Measurements from ENCODE around the gene GPS2.

GPS2 gene

GRCh38 chr17:7306911-7307685 lies 8.1 kb downstream of the GPS2 start, which contains the start of gene EIF5A (continued):
- TF ChIP-seq ZBTB11 (tag by site-specific recombination; conservative IDR thresholded peaks at IDR 0.05; ENCODE audit: low read depth) (no peak), SP3 (tag by site-specific recombination; IDR thresholded peaks at IDR 0.05) (peak; percentile 88), ZNF138 (tag by site-specific recombination; IDR thresholded peaks at IDR 0.05; ENCODE audit: borderline replicate concordance) (no peak), ZNF280D (tag by site-specific recombination; IDR thresholded peaks at IDR 0.05) (no peak), ZNF341 (tag by site-specific recombination; IDR thresholded peaks at IDR 0.05; ENCODE audit: low read depth) (peak; percentile 54), KLF17 (tag by site-specific recombination; IDR thresholded peaks at IDR 0.05) (no peak), SCRT2 (tag by site-specific recombination; IDR thresholded peaks at IDR 0.05) (no peak), ZNF366 (tag by site-specific recombination; conservative IDR thresholded peaks at IDR 0.05) (no peak), REST (tag by site-specific recombination; IDR thresholded peaks at IDR 0.05) (no peak), ZNF416 (tag by site-specific recombination; IDR thresholded peaks at IDR 0.05) (no peak), ZFP37 (tag by site-specific recombination; IDR thresholded peaks at IDR 0.05) (no peak)

- Histone ChIP-seq H3K9me3 (ENCODE audit: control insufficient read depth, insufficient read depth, low read depth, low read length) (no peaks in the 10 kb centered on the region), H3K36me3 (ENCODE audit: control insufficient read depth in 2 of 2, insufficient read depth in 1 of 2, low read length in 2 of 2) (peaks cover 0 to 2% of the 10 kb centered on the region in 2 experiments; a peak in 2 of 3 replicates), H3K4me3 (ENCODE audit: low read depth, low read length) (no peak overlapping the region), H3K4me1 (ENCODE audit: control insufficient read depth, insufficient read depth, low read length) (peaks cover 3% of the 10 kb centered on the region), H3K27ac (ENCODE audit: extremely low read depth, low read depth, low read length) (no peak overlapping the region)
- ChIA-PET CTCF (interaction anchor here (0.6 to 2.6 kb wide), 6 partner anchors 8 to 103 kb away, joined by 3 to 30 read pairs (median 4); partner anchors contain the start of gene NLGN2), POLR2A (interaction anchor here (1.4 kb wide), 1 partner anchor 180 kb away, joined by 3 read pairs; the partner anchor contains the start of gene POLR2A)
- TF ChIP-seq ZNF146 (tag by site-specific recombination; IDR thresholded peaks at IDR 0.05) = peak; percentile 66; the same call in 1 of the 2 replicates
- no peak for TF ChIP-seq ZNF26 (tag by site-specific recombination; IDR thresholded peaks at IDR 0.05)
- TF ChIP-seq ZNF155 (tag by site-specific recombination; IDR thresholded peaks at IDR 0.05) = no peak
Measured at GRCh38 chr17:7304179-7304578, 11.0 kb downstream of the GPS2 start.

All from HEK293 (cell line).